Transverse colon (tissue), 4 donors: Measurements from ENCODE around the gene RDM1.

ENCODE experiments used
- CTCF ChIP-seq, 5 experiments: fragments of 200-600 bp in 3 of 5; fragments of 450-650 bp in 2 of 5; sonication (generic) in 3 of 5; IDR thresholded peaks; 1 replicate in 2 of 5; 2 replicates in 3 of 5; pipeline ENCODE4 v1.5.1; 2016 to 2017; ENCODE audit warnings: antibody characterized with exemption in 5 of 5, inconsistent platforms in 3 of 5, mild to moderate bottlenecking in 2 of 5, moderate library complexity in 1 of 5
- EP300 ChIP-seq: sonication (generic); formaldehyde crosslinking; IDR thresholded peaks from one replicate; pipeline ENCODE4 v1.6.1; 2017; ENCODE audit warnings: antibody characterized with exemption, low read depth
- POLR2A ChIP-seq: fragments of 450-650 bp; IDR thresholded peaks from one replicate; pipeline ENCODE4 v1.6.1; 2016; ENCODE audit warnings: antibody characterized with exemption, mild to moderate bottlenecking, moderate library complexity
- POLR2AphosphoS5 ChIP-seq, 3 donors: sonication (generic); formaldehyde crosslinking; IDR thresholded peaks; one replicate each; pipeline ENCODE4 v1.6.1; 2016; ENCODE audit warnings: antibody characterized with exemption in 3 of 3

GRCh38 chr17:35889818-35890773, 40.5 kb downstream of the RDM1 start:
- TF ChIP-seq POLR2AphosphoS5 (IDR thresholded peaks at IDR 0.05) (no peak), CTCF (IDR thresholded peaks at IDR 0.05) (no peak), EP300 (no peak), POLR2A (no peak)
